ENCODE data around the gene TNRC18.

DNA sequence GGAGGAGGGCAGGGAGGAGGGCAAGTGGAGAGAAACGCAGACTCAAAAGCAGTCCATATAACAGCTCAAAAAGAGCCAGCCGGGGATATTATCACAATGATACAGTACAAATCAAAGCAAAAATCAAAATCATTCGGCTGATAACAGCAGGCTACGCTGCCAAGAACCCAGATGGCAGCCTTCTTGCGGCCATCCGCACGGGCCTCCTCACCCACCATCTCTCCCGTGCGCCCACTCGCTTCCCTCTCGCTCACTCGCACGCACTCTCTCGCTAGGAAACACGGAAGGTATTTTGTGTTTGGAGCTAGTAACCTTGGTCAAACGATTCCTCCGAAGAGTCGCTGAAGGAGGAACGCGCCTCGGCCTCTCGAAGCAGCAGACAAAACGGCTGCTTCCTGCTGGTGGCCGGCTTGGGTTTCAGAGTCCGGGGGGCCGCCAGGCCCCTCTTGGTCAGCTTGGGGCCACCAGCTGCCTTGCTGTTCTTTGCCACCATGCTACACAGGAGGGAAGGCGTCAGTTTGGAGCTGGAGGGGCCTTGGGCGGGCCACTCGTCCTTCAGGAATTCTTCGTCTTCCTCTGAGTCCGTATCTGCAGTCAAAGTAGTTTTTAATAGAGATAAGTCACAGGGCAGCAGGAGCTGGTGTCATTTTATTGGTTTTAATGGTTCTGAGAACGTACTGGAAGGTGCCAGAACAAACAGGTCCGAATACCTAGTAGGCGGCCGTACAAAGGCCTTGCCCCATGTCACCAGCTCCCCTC is 71.9 kb downstream of the TNRC18 start:
- TF ChIP-seq, protein P1, sequence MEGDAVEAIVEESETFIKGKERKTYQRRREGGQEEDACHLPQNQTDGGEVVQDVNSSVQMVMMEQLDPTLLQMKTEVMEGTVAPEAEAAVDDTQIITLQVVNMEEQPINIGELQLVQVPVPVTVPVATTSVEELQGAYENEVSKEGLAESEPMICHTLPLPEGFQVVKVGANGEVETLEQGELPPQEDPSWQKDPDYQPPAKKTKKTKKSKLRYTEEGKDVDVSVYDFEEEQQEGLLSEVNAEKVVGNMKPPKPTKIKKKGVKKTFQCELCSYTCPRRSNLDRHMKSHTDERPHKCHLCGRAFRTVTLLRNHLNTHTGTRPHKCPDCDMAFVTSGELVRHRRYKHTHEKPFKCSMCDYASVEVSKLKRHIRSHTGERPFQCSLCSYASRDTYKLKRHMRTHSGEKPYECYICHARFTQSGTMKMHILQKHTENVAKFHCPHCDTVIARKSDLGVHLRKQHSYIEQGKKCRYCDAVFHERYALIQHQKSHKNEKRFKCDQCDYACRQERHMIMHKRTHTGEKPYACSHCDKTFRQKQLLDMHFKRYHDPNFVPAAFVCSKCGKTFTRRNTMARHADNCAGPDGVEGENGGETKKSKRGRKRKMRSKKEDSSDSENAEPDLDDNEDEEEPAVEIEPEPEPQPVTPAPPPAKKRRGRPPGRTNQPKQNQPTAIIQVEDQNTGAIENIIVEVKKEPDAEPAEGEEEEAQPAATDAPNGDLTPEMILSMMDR (IDR thresholded peaks at IDR 0.05; ENCODE audit: poor library complexity): no peak
- TF ChIP-seq EZH2 (IDR thresholded peaks at IDR 0.05; ENCODE audit: borderline replicate concordance) (no peak), EZH2phosphoT487 (IDR thresholded peaks at IDR 0.05; ENCODE audit: low read depth, severe bottlenecking, unreplicated experiment) (no peak)
